ENCODE results near the gene GUCY2D. TPM values are rescaled to one million over a fixed set of nuclear protein-coding genes. Genes with fewer than 3 reads are reported as not detected.

The GUCY2D gene
- total and polyA plus RNA-seq, 2 donors, result 0.02 to 0.05 TPM

DNA sequence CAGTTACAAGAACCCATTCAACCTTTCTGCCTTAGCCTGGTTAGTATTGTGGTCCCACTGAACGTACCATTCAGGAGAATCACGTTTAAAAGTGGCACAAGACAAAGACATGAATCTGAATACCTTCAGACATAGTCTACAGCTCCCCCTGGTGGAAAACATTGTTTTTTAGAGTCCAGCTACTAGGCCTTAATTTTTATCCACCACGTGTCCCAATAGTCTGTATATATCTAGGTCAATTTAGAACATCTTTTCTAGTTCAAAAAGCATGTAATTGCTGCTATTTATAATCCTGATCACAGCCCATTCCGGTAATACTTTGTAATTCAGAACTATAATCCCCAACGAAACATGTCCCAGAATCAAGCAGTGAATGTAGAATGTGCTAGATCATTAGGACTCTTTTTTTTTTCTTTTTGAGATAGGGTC is 13.7 kb upstream of the GUCY2D start:
- H3K4me1 ChIP-seq (ENCODE audit: control insufficient read depth in 2 of 2, insufficient read depth in 2 of 2, low read length in 2 of 2), result peaks cover 3 to 9% of the 10 kb centered on the region in 2 donors
- no peaks in the 10 kb centered on the region for H3K36me3 ChIP-seq (ENCODE audit: control insufficient read depth in 2 of 2, insufficient read depth in 2 of 2, low read length in 1 of 2)
- no peaks in the 10 kb centered on the region for H3K9me3 ChIP-seq (ENCODE audit: control insufficient read depth in 2 of 2, insufficient read depth in 1 of 2, low read length in 1 of 2)
- DNase-seq (ENCODE audit: low read depth in 6 of 9, low spot score in 9 of 9), result peak; percentile 51 to 91 (median 83)
- H3K27me3 ChIP-seq (ENCODE audit: control insufficient read depth in 2 of 2, insufficient read depth in 1 of 2, low read length in 1 of 2), result no peaks in the 10 kb centered on the region
- 23% methylated on average over 5 of the region's 5 CpGs for WGBS
- no peak overlapping the region for H3K4me3 ChIP-seq (ENCODE audit: low read length in 2 of 2)
- no peak overlapping the region for H3K27ac ChIP-seq (ENCODE audit: low read depth in 1 of 2, low read length in 1 of 2)

DNA sequence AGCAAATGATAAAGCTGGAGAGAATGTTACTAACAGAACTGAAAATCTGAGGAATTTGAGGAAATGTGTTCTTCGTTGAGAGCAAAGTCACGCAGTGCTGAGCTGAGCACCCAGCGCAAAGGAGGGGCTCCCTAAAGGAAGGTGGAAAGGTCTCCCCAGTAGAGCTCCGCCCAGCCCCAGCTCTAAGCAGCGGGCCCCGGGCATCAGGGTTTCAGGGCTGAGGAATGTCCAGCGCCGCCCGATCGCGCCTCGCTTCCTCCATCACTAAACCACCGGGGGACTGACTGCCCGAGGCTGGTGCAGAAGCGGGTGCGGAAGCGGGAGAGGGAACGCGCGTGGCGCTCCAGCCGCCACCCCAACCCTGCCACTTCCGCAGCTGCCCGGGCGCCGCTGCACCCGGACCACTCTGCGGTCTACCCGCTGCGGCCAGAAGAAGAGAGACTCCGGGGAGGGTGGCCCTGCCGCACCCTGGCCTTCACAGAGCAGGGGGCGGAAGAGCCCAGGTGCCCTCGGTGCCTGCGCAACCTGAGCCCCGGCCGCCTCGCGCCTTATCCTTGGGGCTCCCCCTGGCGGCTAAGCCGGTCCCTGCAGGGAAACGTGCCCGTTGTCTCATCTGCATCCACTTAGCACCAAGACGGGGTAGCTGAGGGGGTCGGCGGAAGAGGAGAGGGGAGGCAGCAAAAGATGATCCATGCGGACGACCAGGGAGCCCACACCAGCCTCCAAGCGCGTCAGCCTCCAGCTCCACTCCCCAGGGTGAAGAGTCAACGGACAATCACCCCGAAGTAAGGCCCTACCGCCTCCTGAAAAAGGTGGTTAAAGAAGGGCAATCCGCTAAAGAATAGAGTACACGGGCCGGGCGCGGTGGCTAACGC is 12.4 kb upstream of the GUCY2D start:
- Histone ChIP-seq H3K9me3 (ENCODE audit: control insufficient read depth in 2 of 2, insufficient read depth in 1 of 2, low read length in 1 of 2) (no peaks in the 10 kb centered on the region), H3K4me1 (ENCODE audit: control insufficient read depth in 2 of 2, insufficient read depth in 2 of 2, low read length in 2 of 2) (peaks cover 3 to 9% of the 10 kb centered on the region in 2 donors), H3K27me3 (ENCODE audit: control insufficient read depth in 2 of 2, insufficient read depth in 1 of 2, low read length in 1 of 2) (peaks cover 0 to 3% of the 10 kb centered on the region in 2 donors), H3K4me3 (ENCODE audit: low read length in 2 of 2) (peak overlapping the region; percentile 53 to 56), H3K36me3 (ENCODE audit: control insufficient read depth in 2 of 2, insufficient read depth in 2 of 2, low read length in 1 of 2) (no peaks in the 10 kb centered on the region), H3K27ac (ENCODE audit: low read depth in 1 of 2, low read length in 1 of 2) (peak overlapping the region; percentile 46 to 78)
- peak; percentile 55 to 94 (median 81) for DNase-seq (ENCODE audit: low read depth in 6 of 9, low spot score in 9 of 9)
- WGBS, result 3% methylated on average over 59 of the region's 59 CpGs

DNA sequence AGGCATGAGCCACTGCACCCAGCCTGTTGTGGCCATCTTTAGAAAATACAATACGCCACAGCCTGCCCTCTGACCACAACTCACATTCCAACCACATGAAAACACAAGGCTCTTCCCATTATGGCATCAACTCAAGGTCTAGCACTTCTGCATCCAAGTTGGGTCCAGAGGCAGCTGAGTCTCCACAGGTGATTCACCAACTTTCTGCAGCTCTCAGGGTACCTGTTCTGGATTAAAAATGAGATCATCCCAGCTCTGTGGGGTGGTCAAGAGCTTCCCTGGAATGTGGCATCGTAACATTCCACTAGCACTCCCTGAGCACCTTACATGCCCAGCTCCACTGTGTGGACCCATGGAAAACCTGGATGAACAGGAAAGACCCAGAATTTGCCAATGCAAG is 9.9 kb upstream of the GUCY2D start:
- H3K36me3 ChIP-seq (ENCODE audit: control insufficient read depth in 2 of 2, insufficient read depth in 2 of 2, low read length in 1 of 2), result no peaks in the 10 kb centered on the region
- WGBS, result 96% methylated on average over 2 of the region's 2 CpGs

DNA sequence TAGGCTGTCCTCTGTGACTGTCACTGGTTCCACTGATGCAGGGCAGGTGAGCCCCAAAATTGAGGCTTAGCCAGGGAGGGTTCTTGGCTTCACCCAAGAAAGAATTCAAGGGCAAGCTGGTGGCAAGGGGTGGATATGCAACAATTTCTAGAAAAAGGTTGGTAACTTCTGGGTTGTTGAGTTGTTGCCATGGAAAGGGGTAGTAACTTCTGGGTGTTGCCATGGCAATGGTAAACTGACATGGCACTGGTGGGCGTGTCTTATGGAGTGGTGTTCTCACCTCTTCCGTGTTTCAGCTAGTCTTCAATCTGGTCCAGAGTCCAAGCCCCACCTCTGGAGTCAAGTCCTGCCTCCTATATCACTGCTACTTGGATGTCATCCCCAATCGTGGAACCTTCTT is 9.5 kb upstream of the GUCY2D start:
- Histone ChIP-seq H3K27ac (ENCODE audit: low read depth in 1 of 2, low read length in 1 of 2) (no peak overlapping the region), H3K27me3 (ENCODE audit: control insufficient read depth in 2 of 2, insufficient read depth in 1 of 2, low read length in 1 of 2) (peaks cover 0 to 6% of the 10 kb centered on the region in 2 donors), H3K36me3 (ENCODE audit: control insufficient read depth in 2 of 2, insufficient read depth in 2 of 2, low read length in 1 of 2) (no peaks in the 10 kb centered on the region), H3K4me3 (ENCODE audit: low read length in 2 of 2) (no peak overlapping the region), H3K4me1 (ENCODE audit: control insufficient read depth in 2 of 2, insufficient read depth in 2 of 2, low read length in 2 of 2) (peaks cover 5 to 12% of the 10 kb centered on the region in 2 donors), H3K9me3 (ENCODE audit: control insufficient read depth in 2 of 2, insufficient read depth in 1 of 2, low read length in 1 of 2) (no peaks in the 10 kb centered on the region)
- no peak for DNase-seq (ENCODE audit: low read depth in 6 of 9, low spot score in 9 of 9)
- WGBS, result 87% methylated on average over 3 of the region's 3 CpGs

More for the DNA sequence above, 9.9 kb upstream of the GUCY2D start:
- no peaks in the 10 kb centered on the region for H3K9me3 ChIP-seq (ENCODE audit: control insufficient read depth in 2 of 2, insufficient read depth in 1 of 2, low read length in 1 of 2)
- H3K27me3 ChIP-seq (ENCODE audit: control insufficient read depth in 2 of 2, insufficient read depth in 1 of 2, low read length in 1 of 2), result peaks cover 0 to 5% of the 10 kb centered on the region in 2 donors
- DNase-seq (ENCODE audit: low read depth in 6 of 9, low spot score in 9 of 9), result no peak
- H3K4me1 ChIP-seq (ENCODE audit: control insufficient read depth in 2 of 2, insufficient read depth in 2 of 2, low read length in 2 of 2), result peaks cover 5 to 12% of the 10 kb centered on the region in 2 donors
- no peak overlapping the region for H3K4me3 ChIP-seq (ENCODE audit: low read length in 2 of 2)
- no peak overlapping the region for H3K27ac ChIP-seq (ENCODE audit: low read depth in 1 of 2, low read length in 1 of 2)

DNA sequence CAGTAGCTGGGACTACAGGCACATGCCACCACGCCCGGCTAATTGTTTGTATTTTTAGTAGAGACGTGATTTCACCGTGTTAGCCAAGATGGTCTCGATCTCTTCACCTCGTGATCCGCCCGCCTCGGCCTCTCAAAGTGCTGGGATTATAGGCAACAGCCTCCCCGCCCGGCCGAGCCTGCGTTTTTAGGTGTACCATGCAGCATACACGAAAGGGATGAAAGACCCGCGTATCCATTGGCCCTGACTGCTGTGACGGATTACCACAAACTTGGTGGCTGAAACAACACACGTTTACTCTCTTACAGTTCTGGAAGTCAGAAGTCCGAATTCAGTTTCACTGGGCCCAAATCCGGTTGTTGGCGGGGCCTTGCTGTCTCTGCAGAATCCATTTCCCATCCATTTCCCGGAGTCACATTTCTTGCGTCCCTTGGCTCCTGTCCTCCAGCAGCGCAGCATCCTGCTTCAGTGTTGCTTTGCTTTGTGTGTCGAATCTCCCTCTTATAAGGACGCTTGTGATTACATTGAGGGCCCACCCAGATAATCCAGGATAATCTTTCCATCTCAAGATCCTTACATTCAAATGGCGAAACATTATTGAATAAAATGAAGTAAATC is 8.3 kb upstream of the GUCY2D start:
- Histone ChIP-seq H3K4me3 (ENCODE audit: low read length in 2 of 2) (no peak overlapping the region), H3K4me1 (ENCODE audit: control insufficient read depth in 2 of 2, insufficient read depth in 2 of 2, low read length in 2 of 2) (peaks cover 5 to 12% of the 10 kb centered on the region in 2 donors), H3K36me3 (ENCODE audit: control insufficient read depth in 2 of 2, insufficient read depth in 2 of 2, low read length in 1 of 2) (no peaks in the 10 kb centered on the region), H3K27ac (ENCODE audit: low read depth in 1 of 2, low read length in 1 of 2) (no peak overlapping the region), H3K9me3 (ENCODE audit: control insufficient read depth in 2 of 2, insufficient read depth in 1 of 2, low read length in 1 of 2) (no peaks in the 10 kb centered on the region), H3K27me3 (ENCODE audit: control insufficient read depth in 2 of 2, insufficient read depth in 1 of 2, low read length in 1 of 2) (peaks cover 0 to 12% of the 10 kb centered on the region in 2 donors)
- WGBS, result 96% methylated on average over 27 of the region's 27 CpGs
- no peak for DNase-seq (ENCODE audit: low read depth in 6 of 9, low spot score in 9 of 9)

DNA sequence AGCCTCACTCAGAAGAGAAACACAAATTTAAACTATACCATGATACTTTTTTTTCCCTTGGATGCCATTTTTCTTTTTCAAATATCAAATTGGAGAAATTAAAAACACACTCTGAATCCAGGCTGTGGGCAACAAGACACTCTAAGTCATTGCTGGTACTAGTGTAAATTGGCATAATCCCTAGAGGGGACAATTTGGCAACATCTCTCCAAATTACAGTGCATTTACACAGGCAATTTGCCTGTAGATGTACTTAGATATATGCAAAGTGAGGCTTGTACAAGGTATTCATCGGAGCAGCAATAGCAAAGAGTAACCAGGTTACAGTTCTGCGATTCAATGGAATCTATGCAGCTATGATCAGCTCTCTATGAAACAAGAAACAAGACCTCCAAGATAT is 6.7 kb upstream of the GUCY2D start:
- Histone ChIP-seq H3K9me3 (ENCODE audit: control insufficient read depth in 2 of 2, insufficient read depth in 1 of 2, low read length in 1 of 2) (no peaks in the 10 kb centered on the region), H3K4me3 (ENCODE audit: low read length in 2 of 2) (no peak overlapping the region), H3K36me3 (ENCODE audit: control insufficient read depth in 2 of 2, insufficient read depth in 2 of 2, low read length in 1 of 2) (no peaks in the 10 kb centered on the region), H3K27me3 (ENCODE audit: control insufficient read depth in 2 of 2, insufficient read depth in 1 of 2, low read length in 1 of 2) (peaks cover 2 to 25% of the 10 kb centered on the region in 2 donors), H3K4me1 (ENCODE audit: control insufficient read depth in 2 of 2, insufficient read depth in 2 of 2, low read length in 2 of 2) (peaks cover 3% of the 10 kb centered on the region in 2 donors), H3K27ac (ENCODE audit: low read depth in 1 of 2, low read length in 1 of 2) (no peak overlapping the region)
- 97% methylated on average over 2 of the region's 2 CpGs for WGBS
- no peak for DNase-seq (ENCODE audit: low read depth in 6 of 9, low spot score in 9 of 9)

DNA sequence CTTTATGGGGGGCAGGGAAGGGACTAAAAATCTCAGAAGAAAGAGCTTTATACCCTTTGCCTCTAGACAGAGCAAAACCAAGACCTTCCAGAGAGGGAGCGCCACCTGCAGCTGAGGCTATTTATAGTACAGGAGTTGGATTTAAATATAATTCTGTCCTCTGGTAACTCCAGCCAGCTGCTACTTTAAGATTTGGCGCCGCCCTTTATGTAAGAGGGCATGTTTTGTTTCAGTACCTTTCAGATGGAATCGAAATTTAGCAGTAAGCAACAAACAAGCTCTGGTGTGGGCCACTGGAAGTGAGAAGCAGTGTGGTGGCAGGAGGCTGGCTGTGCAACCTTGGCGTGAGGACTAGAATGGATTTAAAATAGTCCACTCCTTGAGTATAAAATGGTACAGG is 5.2 kb upstream of the GUCY2D start:
- 15% methylated on average over 5 of the region's 5 CpGs for WGBS
- Histone ChIP-seq H3K9me3 (ENCODE audit: control insufficient read depth in 2 of 2, insufficient read depth in 1 of 2, low read length in 1 of 2) (no peaks in the 10 kb centered on the region), H3K27me3 (ENCODE audit: control insufficient read depth in 2 of 2, insufficient read depth in 1 of 2, low read length in 1 of 2) (peaks cover 13 to 36% of the 10 kb centered on the region in 2 donors), H3K27ac (ENCODE audit: low read depth in 1 of 2, low read length in 1 of 2) (no peak overlapping the region), H3K4me1 (ENCODE audit: control insufficient read depth in 2 of 2, insufficient read depth in 2 of 2, low read length in 2 of 2) (peaks cover 3% of the 10 kb centered on the region in 2 donors), H3K36me3 (ENCODE audit: control insufficient read depth in 2 of 2, insufficient read depth in 2 of 2, low read length in 1 of 2) (no peaks in the 10 kb centered on the region), H3K4me3 (ENCODE audit: low read length in 2 of 2) (no peak overlapping the region)
- DNase-seq (ENCODE audit: low read depth in 6 of 9, low spot score in 9 of 9), result peak in 6 of 9 donors; percentile 26 to 71 (median 37)

DNA sequence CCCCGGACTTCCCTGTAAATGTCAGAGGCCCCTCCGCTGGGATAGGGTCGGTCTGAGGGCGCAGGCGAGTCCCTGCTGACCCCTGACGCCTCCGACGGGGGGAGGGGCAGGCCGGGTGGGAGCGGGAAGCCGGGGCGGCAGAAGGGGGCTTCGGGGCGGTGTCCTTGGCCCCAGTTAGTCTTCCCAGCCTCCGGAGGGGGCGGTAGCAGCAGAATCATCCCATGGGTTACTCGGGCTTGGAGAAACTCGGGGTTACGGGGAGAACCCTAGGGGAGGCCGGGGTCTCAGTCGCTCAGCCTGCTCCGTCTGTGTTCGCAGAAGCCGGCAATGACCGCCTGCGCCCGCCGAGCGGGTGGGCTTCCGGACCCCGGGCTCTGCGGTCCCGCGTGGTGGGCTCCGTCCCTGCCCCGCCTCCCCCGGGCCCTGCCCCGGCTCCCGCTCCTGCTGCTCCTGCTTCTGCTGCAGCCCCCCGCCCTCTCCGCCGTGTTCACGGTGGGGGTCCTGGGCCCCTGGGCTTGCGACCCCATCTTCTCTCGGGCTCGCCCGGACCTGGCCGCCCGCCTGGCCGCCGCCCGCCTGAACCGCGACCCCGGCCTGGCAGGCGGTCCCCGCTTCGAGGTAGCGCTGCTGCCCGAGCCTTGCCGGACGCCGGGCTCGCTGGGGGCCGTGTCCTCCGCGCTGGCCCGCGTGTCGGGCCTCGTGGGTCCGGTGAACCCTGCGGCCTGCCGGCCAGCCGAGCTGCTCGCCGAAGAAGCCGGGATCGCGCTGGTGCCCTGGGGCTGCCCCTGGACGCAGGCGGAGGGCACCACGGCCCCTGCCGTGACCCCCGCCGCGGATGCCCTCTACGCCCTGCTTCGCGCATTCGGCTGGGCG is 542 bp downstream of the GUCY2D start:
- Histone ChIP-seq H3K9me3 (ENCODE audit: control insufficient read depth in 2 of 2, insufficient read depth in 1 of 2, low read length in 1 of 2) (peaks cover 0 to 8% of the 10 kb centered on the region in 2 donors), H3K27ac (ENCODE audit: low read depth in 1 of 2, low read length in 1 of 2) (no peak overlapping the region), H3K4me1 (ENCODE audit: control insufficient read depth in 2 of 2, insufficient read depth in 2 of 2, low read length in 2 of 2) (no peaks in the 10 kb centered on the region), H3K36me3 (ENCODE audit: control insufficient read depth in 2 of 2, insufficient read depth in 2 of 2, low read length in 1 of 2) (no peaks in the 10 kb centered on the region), H3K27me3 (ENCODE audit: control insufficient read depth in 2 of 2, insufficient read depth in 1 of 2, low read length in 1 of 2) (peaks cover 32 to 87% of the 10 kb centered on the region in 2 donors), H3K4me3 (ENCODE audit: low read length in 2 of 2) (no peak overlapping the region)
- WGBS, result 25% methylated on average over 92 of the region's 92 CpGs
- DNase-seq (ENCODE audit: low read depth in 6 of 9, low spot score in 9 of 9), result no peak

Measured in thymus (tissue), 11 donors.